ENCODE data around the gene FNDC7. TPM values are rescaled to one million over a fixed set of nuclear protein-coding genes. Genes with fewer than 3 reads are reported as not detected.
"Not testable (repeated sequence)": the region's sequence is repeated elsewhere in the genome, so short reads cannot be mapped to it uniquely, and the experiment has no call there.

Gene FNDC7
- total and polyA plus RNA-seq, 5 donors from 2014 or later = 0.20 TPM; not detected in 4

DNA sequence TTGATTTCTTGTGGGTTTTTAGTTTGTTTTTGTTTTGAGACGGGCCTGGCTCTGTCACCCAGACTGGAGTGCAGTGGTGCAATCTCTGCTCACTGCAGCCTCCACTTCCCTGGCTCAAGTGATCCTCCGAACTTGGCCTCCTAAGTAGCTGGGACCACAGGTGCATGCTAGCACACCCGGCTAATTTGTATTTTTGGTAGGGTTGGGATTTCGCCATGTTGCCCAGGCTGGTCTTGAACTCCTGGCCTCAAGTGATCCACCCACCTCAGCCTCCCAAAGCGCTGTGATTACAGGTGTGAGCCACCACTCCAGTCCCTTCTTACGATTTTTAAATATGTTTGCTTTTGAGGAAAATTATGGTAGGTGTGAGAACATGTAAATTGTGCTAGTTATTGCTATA is 10.6 kb upstream of the FNDC7 start:
- peaks cover 36% of the 10 kb centered on the region for H3K4me1 ChIP-seq (ENCODE audit: control insufficient read depth, insufficient read depth, low read length, poor library complexity, severe bottlenecking)
- peak overlapping the region in 2 of 4 donors; percentile 9 to 46 for H3K4me3 Mint-ChIP-seq

DNA sequence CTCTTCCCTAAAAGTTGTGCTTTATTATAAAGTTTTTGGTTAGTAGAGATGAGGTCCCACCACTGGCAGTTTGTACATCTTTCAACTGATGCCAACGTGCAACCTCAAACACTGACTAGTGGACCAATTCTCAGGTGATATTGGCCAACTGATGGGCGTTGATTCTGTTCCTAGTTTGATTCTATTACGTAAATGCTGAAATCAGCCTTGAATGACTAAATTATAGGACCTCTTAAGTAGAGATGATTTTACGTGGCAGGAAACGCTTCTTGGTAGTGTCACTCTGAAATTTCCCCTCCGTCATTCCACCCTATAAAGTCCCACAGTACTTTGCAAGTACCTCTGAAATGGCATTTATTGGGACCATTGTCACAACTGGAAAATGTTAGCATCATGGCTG is 8.8 kb upstream of the FNDC7 start:
- DNase-seq (peak in 2 of 3 donors; percentile 42 to 76), ATAC-seq (ENCODE audit: low read depth in 2 of 2) (peak; percentile 56 to 60)
- H3K9me3 Mint-ChIP-seq = no peaks in the 10 kb centered on the region
- Histone ChIP-seq H3K4me1 (ENCODE audit: control insufficient read depth, insufficient read depth, low read length, poor library complexity, severe bottlenecking) (peaks cover 24% of the 10 kb centered on the region), H3K36me3 (ENCODE audit: control insufficient read depth, insufficient read depth, low read length) (peaks cover 30% of the 10 kb centered on the region), H3K4me3 (ENCODE audit: low read depth, low read length) (peak overlapping the region; percentile 56), H3K27ac (ENCODE audit: insufficient read depth, low read length, poor library complexity, severe bottlenecking) (peak overlapping the region; percentile 79), H3K27me3 (ENCODE audit: control insufficient read depth, insufficient read depth, low read length) (peaks cover 2% of the 10 kb centered on the region), H3K9me3 (ENCODE audit: control insufficient read depth in 2 of 2, low read length in 2 of 2) (no peaks in the 10 kb centered on the region)
- peak overlapping the region; percentile 31 to 80 (median 72) for H3K4me3 Mint-ChIP-seq
- peaks cover 8% of the 10 kb centered on the region for H3K27me3 Mint-ChIP-seq
- peaks cover 15% of the 10 kb centered on the region for H3K36me3 Mint-ChIP-seq
- peaks cover 21 to 72% (median 36%) of the 10 kb centered on the region in 4 donors for H3K4me1 Mint-ChIP-seq
- peak overlapping the region; percentile 0 to 90 (median 90) for H3K27ac Mint-ChIP-seq

More for the DNA sequence above, 10.6 kb upstream of the FNDC7 start:
- peaks cover 48% of the 10 kb centered on the region for H3K36me3 ChIP-seq (ENCODE audit: control insufficient read depth, insufficient read depth, low read length)
- H3K36me3 Mint-ChIP-seq = peaks cover 28% of the 10 kb centered on the region
- not testable (repeated sequence) for DNase-seq; H3K4me3 ChIP-seq (ENCODE audit: low read depth, low read length); H3K27me3 Mint-ChIP-seq; H3K27me3 ChIP-seq (ENCODE audit: control insufficient read depth, insufficient read depth, low read length); H3K9me3 ChIP-seq (ENCODE audit: control insufficient read depth in 2 of 2, low read length in 2 of 2); ATAC-seq (ENCODE audit: low read depth in 2 of 2); H3K9me3 Mint-ChIP-seq
- H3K4me1 Mint-ChIP-seq = peaks cover 28 to 84% (median 47%) of the 10 kb centered on the region in 4 donors
- peak overlapping the region in 2 of 3 donors; percentile 80 to 90 for H3K27ac Mint-ChIP-seq
- peak overlapping the region; percentile 79 for H3K27ac ChIP-seq (ENCODE audit: insufficient read depth, low read length, poor library complexity, severe bottlenecking)

DNA sequence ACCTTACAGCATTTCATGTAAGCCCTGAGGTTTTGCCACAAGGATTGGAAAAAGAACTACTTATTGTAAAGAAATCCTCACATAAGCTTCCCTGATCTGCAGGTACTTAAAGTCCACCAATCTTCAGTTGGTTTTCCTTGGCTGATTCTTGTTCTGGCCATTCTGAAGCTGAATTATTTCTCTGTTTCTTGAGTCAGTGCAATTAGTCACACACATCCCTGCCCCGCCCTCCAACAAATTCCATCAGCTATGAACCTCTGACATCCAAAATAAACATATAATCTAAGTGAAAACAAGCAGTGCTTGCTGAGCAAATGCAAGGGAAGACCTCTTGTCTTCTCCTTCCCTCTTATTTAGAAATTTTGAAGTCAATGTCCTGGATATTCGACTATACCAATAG is 8.2 kb upstream of the FNDC7 start:
- Mint-ChIP-seq H3K4me3 (peak overlapping the region in 2 of 4 donors; percentile 31 to 34), H3K27ac (peak overlapping the region; percentile 0 to 90 (median 90)), H3K9me3 (no peaks in the 10 kb centered on the region), H3K4me1 (peaks cover 23 to 69% (median 33%) of the 10 kb centered on the region in 4 donors), H3K27me3 (peaks cover 8% of the 10 kb centered on the region), H3K36me3 (peaks cover 10% of the 10 kb centered on the region)
- Histone ChIP-seq H3K4me3 (ENCODE audit: low read depth, low read length) (peak overlapping the region; percentile 56), H3K27ac (ENCODE audit: insufficient read depth, low read length, poor library complexity, severe bottlenecking) (peak overlapping the region; percentile 79), H3K9me3 (ENCODE audit: control insufficient read depth in 2 of 2, low read length in 2 of 2) (no peaks in the 10 kb centered on the region), H3K4me1 (ENCODE audit: control insufficient read depth, insufficient read depth, low read length, poor library complexity, severe bottlenecking) (peaks cover 22% of the 10 kb centered on the region), H3K27me3 (ENCODE audit: control insufficient read depth, insufficient read depth, low read length) (peaks cover 2% of the 10 kb centered on the region), H3K36me3 (ENCODE audit: control insufficient read depth, insufficient read depth, low read length) (peaks cover 24% of the 10 kb centered on the region)
- DNase-seq (no peak), ATAC-seq (ENCODE audit: low read depth in 2 of 2) (no peak)

GRCh38 chr1:108706643-108707042 is 6.1 kb upstream of the FNDC7 start:
- Mint-ChIP-seq H3K9me3 (no peaks in the 10 kb centered on the region), H3K36me3 (no peaks in the 10 kb centered on the region), H3K4me3 (no peak overlapping the region), H3K4me1 (peaks cover 13 to 49% (median 27%) of the 10 kb centered on the region in 4 donors), H3K27ac (no peak overlapping the region), H3K27me3 (peaks cover 17% of the 10 kb centered on the region)
- H3K36me3 ChIP-seq (ENCODE audit: control insufficient read depth, insufficient read depth, low read length) = peaks cover 5% of the 10 kb centered on the region
- H3K27me3 ChIP-seq (ENCODE audit: control insufficient read depth, insufficient read depth, low read length) = peaks cover 2% of the 10 kb centered on the region
- DNase-seq = no peak
- H3K27ac ChIP-seq (ENCODE audit: insufficient read depth, low read length, poor library complexity, severe bottlenecking) = no peak overlapping the region
- no peak for ATAC-seq (ENCODE audit: low read depth in 2 of 2)
- no peak overlapping the region for H3K4me3 ChIP-seq (ENCODE audit: low read depth, low read length)
- H3K4me1 ChIP-seq (ENCODE audit: control insufficient read depth, insufficient read depth, low read length, poor library complexity, severe bottlenecking) = peaks cover 22% of the 10 kb centered on the region
- H3K9me3 ChIP-seq (ENCODE audit: control insufficient read depth in 2 of 2, low read length in 2 of 2) = no peaks in the 10 kb centered on the region

DNA sequence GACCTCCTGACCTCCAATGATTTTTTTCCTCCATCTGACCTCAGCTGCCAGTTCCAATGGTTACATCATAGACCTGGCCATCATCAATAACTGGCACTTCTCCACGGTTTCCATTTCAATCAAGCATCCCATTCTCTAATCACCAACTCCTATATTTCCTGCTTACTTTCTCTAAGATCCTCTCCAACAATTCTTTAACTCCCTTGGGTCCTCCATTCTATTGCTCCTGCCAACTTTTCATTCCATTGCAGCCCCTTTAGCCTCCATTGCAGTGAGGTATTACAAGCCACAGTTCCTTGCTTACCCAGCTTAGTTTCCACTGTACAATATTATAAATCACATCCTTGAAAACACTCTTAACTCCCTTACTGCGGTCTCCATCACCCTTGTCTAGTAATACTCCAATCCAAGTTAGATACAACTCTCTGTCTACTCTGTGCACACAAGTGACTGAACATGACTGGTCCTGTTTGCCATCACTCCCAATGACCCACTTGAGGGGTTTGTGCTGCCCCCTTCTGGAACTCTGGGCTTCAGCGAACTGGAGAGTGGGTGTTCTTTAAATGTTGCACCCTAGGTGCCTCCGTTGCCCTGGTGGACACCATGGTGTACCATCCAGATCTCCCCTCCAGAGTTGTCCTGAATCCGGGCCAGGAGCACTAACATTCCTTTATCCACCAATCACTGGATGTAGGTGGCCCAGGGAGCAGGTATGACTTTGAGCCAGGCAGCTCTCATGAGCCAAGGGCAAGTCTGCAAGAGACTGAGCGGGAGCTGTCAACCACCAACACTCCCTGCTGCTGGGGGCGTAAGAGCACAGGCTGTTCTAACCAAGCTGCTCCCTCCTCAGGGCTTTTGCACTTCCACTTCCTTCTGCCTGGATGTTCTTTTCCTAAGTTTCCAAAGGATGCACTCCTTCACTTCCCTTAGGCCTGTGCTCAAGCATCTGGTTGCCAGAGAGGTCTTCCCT is 3.7 kb upstream of the FNDC7 start:
- H3K27me3 Mint-ChIP-seq = peaks cover 29% of the 10 kb centered on the region
- H3K4me1 ChIP-seq (ENCODE audit: control insufficient read depth, insufficient read depth, low read length, poor library complexity, severe bottlenecking) = peaks cover 14% of the 10 kb centered on the region
- no peaks in the 10 kb centered on the region for H3K36me3 ChIP-seq (ENCODE audit: control insufficient read depth, insufficient read depth, low read length)
- peaks cover 2% of the 10 kb centered on the region for H3K27me3 ChIP-seq (ENCODE audit: control insufficient read depth, insufficient read depth, low read length)
- no peak overlapping the region for H3K27ac ChIP-seq (ENCODE audit: insufficient read depth, low read length, poor library complexity, severe bottlenecking)
- peaks cover 13 to 30% (median 18%) of the 10 kb centered on the region in 4 donors for H3K4me1 Mint-ChIP-seq
- ATAC-seq (ENCODE audit: low read depth in 2 of 2) = peak; percentile 80 to 83
- H3K27ac Mint-ChIP-seq = peak overlapping the region in 1 of 3 donors; percentile 32
- H3K4me3 Mint-ChIP-seq = peak overlapping the region in 1 of 4 donors; percentile 6
- H3K36me3 Mint-ChIP-seq = no peaks in the 10 kb centered on the region
- DNase-seq = peak; percentile 23 to 81 (median 58)
- no peaks in the 10 kb centered on the region for H3K9me3 ChIP-seq (ENCODE audit: control insufficient read depth in 2 of 2, low read length in 2 of 2)
- H3K9me3 Mint-ChIP-seq = no peaks in the 10 kb centered on the region
- no peak overlapping the region for H3K4me3 ChIP-seq (ENCODE audit: low read depth, low read length)

DNA sequence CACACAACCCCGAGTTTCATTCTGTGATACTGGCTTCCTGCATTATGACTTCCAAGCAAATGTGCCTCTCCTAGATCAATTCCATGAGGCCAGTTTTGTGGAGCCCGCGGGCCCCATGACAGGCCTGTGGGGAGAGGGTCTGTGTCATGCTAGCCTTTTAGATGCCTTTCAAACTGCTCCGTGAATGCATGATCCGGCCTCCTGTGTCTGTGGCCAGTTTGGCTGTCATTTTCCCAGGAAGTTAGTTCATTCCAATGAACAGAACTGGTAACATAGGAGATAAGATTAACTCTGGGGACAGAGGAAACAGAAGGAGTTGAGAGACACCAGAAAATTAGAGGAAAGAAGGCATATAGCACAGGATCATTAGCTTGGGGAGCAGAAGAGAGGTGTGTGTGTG is 3.2 kb downstream of the FNDC7 start:
- Histone ChIP-seq H3K4me1 (ENCODE audit: control insufficient read depth, insufficient read depth, low read length, poor library complexity, severe bottlenecking) (no peaks in the 10 kb centered on the region), H3K4me3 (ENCODE audit: low read depth, low read length) (no peak overlapping the region), H3K27me3 (ENCODE audit: control insufficient read depth, insufficient read depth, low read length) (no peaks in the 10 kb centered on the region), H3K27ac (ENCODE audit: insufficient read depth, low read length, poor library complexity, severe bottlenecking) (no peak overlapping the region), H3K36me3 (ENCODE audit: control insufficient read depth, insufficient read depth, low read length) (no peaks in the 10 kb centered on the region), H3K9me3 (ENCODE audit: control insufficient read depth in 2 of 2, low read length in 2 of 2) (no peaks in the 10 kb centered on the region)
- H3K4me1 Mint-ChIP-seq = no peaks in the 10 kb centered on the region
- no peak overlapping the region for H3K27ac Mint-ChIP-seq
- peaks cover 32% of the 10 kb centered on the region for H3K27me3 Mint-ChIP-seq
- DNase-seq (no peak), ATAC-seq (ENCODE audit: low read depth in 2 of 2) (no peak)
- H3K9me3 Mint-ChIP-seq = no peaks in the 10 kb centered on the region
- no peak overlapping the region for H3K4me3 Mint-ChIP-seq
- H3K36me3 Mint-ChIP-seq = no peaks in the 10 kb centered on the region

DNA sequence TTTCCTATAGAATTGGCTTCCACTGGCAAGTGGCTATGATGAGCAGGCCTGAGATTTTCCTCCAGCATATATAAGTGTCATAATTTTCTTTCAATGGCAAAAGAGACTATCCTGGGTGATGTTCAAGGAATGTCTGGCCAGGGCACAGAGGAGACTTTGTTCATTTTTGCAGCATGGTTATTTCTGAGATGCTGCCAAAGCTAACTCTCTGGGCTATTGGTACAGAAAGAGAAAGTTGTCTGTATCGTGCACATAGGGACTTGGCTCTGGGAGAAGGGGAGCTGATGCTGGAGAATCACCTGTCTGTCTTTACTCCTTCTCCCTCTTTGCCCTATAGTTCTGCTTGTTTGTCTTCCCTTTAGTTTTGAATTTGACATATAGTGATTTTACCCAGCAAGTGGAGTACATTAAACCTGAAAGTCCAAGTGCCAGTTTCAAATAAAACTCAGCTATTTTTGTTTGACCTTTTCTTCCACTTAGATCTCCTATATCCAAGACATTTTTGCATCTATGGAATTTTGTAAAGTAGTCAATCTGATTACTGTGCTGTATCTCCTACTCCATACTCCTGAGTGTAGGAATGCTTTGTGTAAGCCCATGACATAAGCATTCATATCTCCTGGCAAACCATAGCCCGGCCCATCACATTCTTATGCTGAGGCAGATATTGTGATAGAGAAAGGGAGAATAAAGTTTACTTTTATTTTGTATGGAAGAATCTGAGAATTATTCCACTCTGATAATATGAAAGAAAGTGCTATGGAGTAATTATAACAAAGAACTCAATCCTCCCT is 3.9 kb downstream of the FNDC7 start:
- H3K27me3 Mint-ChIP-seq = peaks cover 28% of the 10 kb centered on the region
- H3K4me1 ChIP-seq (ENCODE audit: control insufficient read depth, insufficient read depth, low read length, poor library complexity, severe bottlenecking) = no peaks in the 10 kb centered on the region
- no peak overlapping the region for H3K4me3 Mint-ChIP-seq
- H3K4me1 Mint-ChIP-seq = no peaks in the 10 kb centered on the region
- H3K9me3 Mint-ChIP-seq = no peaks in the 10 kb centered on the region
- H3K27me3 ChIP-seq (ENCODE audit: control insufficient read depth, insufficient read depth, low read length) = no peaks in the 10 kb centered on the region
- H3K4me3 ChIP-seq (ENCODE audit: low read depth, low read length) = no peak overlapping the region
- no peak overlapping the region for H3K27ac ChIP-seq (ENCODE audit: insufficient read depth, low read length, poor library complexity, severe bottlenecking)
- no peaks in the 10 kb centered on the region for H3K36me3 Mint-ChIP-seq
- no peaks in the 10 kb centered on the region for H3K36me3 ChIP-seq (ENCODE audit: control insufficient read depth, insufficient read depth, low read length)
- H3K9me3 ChIP-seq (ENCODE audit: control insufficient read depth in 2 of 2, low read length in 2 of 2) = no peaks in the 10 kb centered on the region
- DNase-seq (no peak), ATAC-seq (ENCODE audit: low read depth in 2 of 2) (no peak)
- no peak overlapping the region for H3K27ac Mint-ChIP-seq
